H9 (cell line): ENCODE results near the gene LSS. TPM values are rescaled to one million over a fixed set of nuclear protein-coding genes. Genes with fewer than 3 reads are reported as not detected.

ENCODE experiments used
- DNase-seq: peaks from one replicate; pipeline ENCODE4 v3.0.0-alpha.2; 2017
- H2AFZ ChIP-seq: one replicate; pipeline ENCODE4 v1.6.1; 2013; ENCODE audit warnings: mild to moderate bottlenecking, low read length, control low read depth, moderate library complexity
- H2AK5ac ChIP-seq: 2 replicates; pipeline ENCODE4 v1.6.1; 2013; ENCODE audit warnings: low read length, control low read depth, mixed read lengths; ENCODE audit not compliant: insufficient read length
- H2BK120ac ChIP-seq: one replicate; pipeline ENCODE4 v1.6.1; 2013; ENCODE audit warnings: low read depth, mild to moderate bottlenecking, low read length, control low read depth, inconsistent platforms; ENCODE audit not compliant: poor library complexity, severe bottlenecking
- H2BK12ac ChIP-seq: 2 replicates; pipeline ENCODE4 v1.6.1; 2013; ENCODE audit warnings: low read length, control low read depth, mixed read lengths, low read depth; ENCODE audit not compliant: insufficient read length
- H2BK15ac ChIP-seq: 2 replicates; pipeline ENCODE4 v1.6.1; 2013; ENCODE audit warnings: low read depth, low read length, control low read depth
- H2BK20ac ChIP-seq: one replicate; pipeline ENCODE4 v1.6.1; 2013; ENCODE audit warnings: low read depth, mild to moderate bottlenecking, low read length, control low read depth, inconsistent platforms; ENCODE audit not compliant: poor library complexity, severe bottlenecking
- H2BK5ac ChIP-seq: 2 replicates; pipeline ENCODE4 v1.6.1; 2013; ENCODE audit warnings: low read length, control low read depth, mixed read lengths; ENCODE audit not compliant: insufficient read length
- H3K14ac ChIP-seq: 2 replicates; pipeline ENCODE4 v1.6.1; 2013; ENCODE audit warnings: low read length, control low read depth; ENCODE audit not compliant: insufficient read depth
- H3K18ac ChIP-seq: 2 replicates; pipeline ENCODE4 v1.6.1; 2013; ENCODE audit warnings: low read depth, mild to moderate bottlenecking, mixed read lengths, low read length, control low read depth; ENCODE audit not compliant: insufficient read length
- H3K23ac ChIP-seq: 2 replicates; pipeline ENCODE4 v1.6.1; 2013; ENCODE audit warnings: low read length, control low read depth, mixed read lengths, low read depth; ENCODE audit not compliant: insufficient read length
- H3K23me2 ChIP-seq: 2 replicates; pipeline ENCODE4 v1.6.1; 2013; ENCODE audit warnings: low read depth, mild to moderate bottlenecking, mixed read lengths, low read length, control low read depth; ENCODE audit not compliant: insufficient read length, poor library complexity, severe bottlenecking
- H3K27ac ChIP-seq: 2 replicates; pipeline ENCODE4 v1.5.1; 2013; ENCODE audit warnings: low read length, control low read depth, mixed read lengths, low read depth; ENCODE audit not compliant: insufficient read length
- H3K27me3 ChIP-seq: 2 replicates; pipeline ENCODE4 v1.6.1; 2013; ENCODE audit warnings: low read length, control low read depth, inconsistent platforms; ENCODE audit not compliant: insufficient read depth
- H3K4ac ChIP-seq: 2 replicates; pipeline ENCODE4 v1.6.1; 2013; ENCODE audit warnings: low read depth, mild to moderate bottlenecking, control low read depth, inconsistent platforms, low read length, moderate library complexity
- H3K4me1 ChIP-seq: 2 replicates; pipeline ENCODE4 v1.6.1; 2013; ENCODE audit warnings: low read length, control low read depth, inconsistent platforms; ENCODE audit not compliant: insufficient read depth
- H3K4me2 ChIP-seq: 2 replicates; pipeline ENCODE4 v1.6.1; 2013; ENCODE audit warnings: low read length, control low read depth, mixed read lengths; ENCODE audit not compliant: insufficient read length, insufficient read depth
- H3K56ac ChIP-seq: 2 replicates; pipeline ENCODE4 v1.6.1; 2013; ENCODE audit warnings: low read depth, mild to moderate bottlenecking, mixed read lengths, low read length, control low read depth; ENCODE audit not compliant: insufficient read length
- H3K79me1 ChIP-seq: 2 replicates; pipeline ENCODE4 v1.6.1; 2013; ENCODE audit warnings: low read depth, mild to moderate bottlenecking, moderate library complexity, low read length, control low read depth, inconsistent platforms; ENCODE audit not compliant: insufficient read depth, poor library complexity, severe bottlenecking
- H3K79me2 ChIP-seq: 2 replicates; pipeline ENCODE4 v1.6.1; 2013; ENCODE audit warnings: low read length, control low read depth, inconsistent platforms; ENCODE audit not compliant: insufficient read depth
- H3K9ac ChIP-seq: 2 replicates; pipeline ENCODE4 v1.6.1; 2013; ENCODE audit warnings: low read length, control low read depth, mixed read lengths; ENCODE audit not compliant: insufficient read length; ENCODE audit errors: extremely low read depth
- H3K9me3 ChIP-seq: one replicate; pipeline ENCODE4 v1.6.1; 2013; ENCODE audit warnings: low read depth, low read length, inconsistent platforms; ENCODE audit not compliant: control insufficient read depth
- H3T11ph ChIP-seq: one replicate; pipeline ENCODE4 v1.6.1; 2013; ENCODE audit warnings: mild to moderate bottlenecking, low read length, control low read depth, inconsistent platforms
- H4K20me1 ChIP-seq: one replicate; pipeline ENCODE4 v1.6.1; 2013; ENCODE audit not compliant: control insufficient read depth, insufficient read length, insufficient read depth
- H4K5ac ChIP-seq: 2 replicates; pipeline ENCODE4 v1.6.1; 2013; ENCODE audit warnings: low read depth, mild to moderate bottlenecking, mixed read lengths, low read length, control low read depth; ENCODE audit not compliant: insufficient read length
- H4K8ac ChIP-seq: replicated peaks from 2 replicates; pipeline ENCODE4 v1.6.1; 2013; ENCODE audit warnings: low read length, control low read depth, mixed read lengths, low read depth; ENCODE audit not compliant: insufficient read length
- H4K91ac ChIP-seq: 2 replicates; pipeline ENCODE4 v1.6.1; 2013; ENCODE audit warnings: low read depth, mild to moderate bottlenecking, moderate library complexity, mixed read lengths, low read length, control low read depth; ENCODE audit not compliant: insufficient read length
- H3K27ac Mint-ChIP-seq, 3 experiments: 2 replicates in 2 of 3; 3 replicates in 1 of 3; pipeline ENCODE4 v1.8.0; 2020 to 2021; ENCODE audit warnings: mixed read lengths in 3 of 3, mild to moderate bottlenecking in 1 of 3, moderate library complexity in 1 of 3
- H3K27me3 Mint-ChIP-seq: 2 replicates; pipeline ENCODE4 v1.8.0; 2021; ENCODE audit warnings: low read depth, mild to moderate bottlenecking, moderate library complexity, mixed read lengths
- H3K36me3 Mint-ChIP-seq, 3 experiments: 2 replicates in 2 of 3; 3 replicates in 1 of 3; pipeline ENCODE4 v1.8.0; 2020 to 2021; ENCODE audit warnings: low read depth in 3 of 3, mixed read lengths in 3 of 3; ENCODE audit not compliant: insufficient read depth in 1 of 3
- H3K4me1 Mint-ChIP-seq, 2 experiments: 2 replicates each; pipeline ENCODE4 v1.8.0; 2020; ENCODE audit warnings: mixed read lengths in 2 of 2
- H3K4me3 Mint-ChIP-seq, 2 experiments: 2 replicates in 1 of 2; 3 replicates in 1 of 2; pipeline ENCODE4 v1.8.0; 2020 to 2021; ENCODE audit warnings: mild to moderate bottlenecking in 2 of 2, mixed read lengths in 2 of 2, moderate library complexity in 1 of 2
- H3K9me3 Mint-ChIP-seq, 2 experiments: 2 replicates in 1 of 2; 3 replicates in 1 of 2; pipeline ENCODE4 v1.8.0; 2020; ENCODE audit warnings: mild to moderate bottlenecking in 2 of 2, mixed read lengths in 2 of 2, moderate library complexity in 1 of 2
- CTCF ChIP-seq: fragments of 200-600 bp; sonication (generic); conservative IDR thresholded peaks from 3 replicates; pipeline ENCODE4 v1.8.0; 2021; ENCODE audit warnings: antibody characterized with exemption, mild to moderate bottlenecking
- WGBS: extraction: QIAGEN DNeasy Blood & Tissue Kit; methylation state at CpG from one replicate; pipeline ENCODE4 v1.1.7; 2013; ENCODE audit warnings: missing lambda C conversion rate, low lambda C conversion rate, mixed read lengths; ENCODE audit not compliant: insufficient read length; ENCODE audit errors: extremely low coverage; 5-methylcytosine and 5-hydroxymethylcytosine counted together
- total RNA-seq: library from RNA; stranded (reverse); gene quantifications from 2 replicates; pipeline ENCODE4 v1.2.1, GENCODE V29; 2021

LSS gene
- total RNA-seq, 1 experiment from 2014 or later = 69.2 TPM

- H3K9ac ChIP-seq = no peak overlapping the region
- H3K4me1 Mint-ChIP-seq = no peaks in the 10 kb centered on the region
- H3K23ac ChIP-seq = no peak overlapping the region
- H3K9me3 Mint-ChIP-seq = peaks cover 15 to 32% of the 10 kb centered on the region in 2 experiments
- no peaks in the 10 kb centered on the region for H3K4me1 ChIP-seq
- no peak overlapping the region for H3K4me3 Mint-ChIP-seq
- TF ChIP-seq CTCF = no peak
- H3K36me3 Mint-ChIP-seq = peaks cover 25 to 35% (median 25%) of the 10 kb centered on the region in 3 experiments
- no peak overlapping the region for H3K4me2 ChIP-seq
- H3T11ph ChIP-seq = no peak overlapping the region
- no peak overlapping the region for H4K91ac ChIP-seq
- no peaks in the 10 kb centered on the region for H3K9me3 ChIP-seq
- no peaks in the 10 kb centered on the region for H3K79me1 ChIP-seq
- no peak overlapping the region for H2AK5ac ChIP-seq
- no CpG with 5 or more reads among the region's 10 CpGs for WGBS
- H4K8ac ChIP-seq = no peak overlapping the region
- H3K27ac Mint-ChIP-seq = peak overlapping the region in 2 of 3 experiments; percentile 41 to 52; a peak in 3 of 7 replicates
- no peaks in the 10 kb centered on the region for H3K27me3 Mint-ChIP-seq
- no peaks in the 10 kb centered on the region for H3K27me3 ChIP-seq
- no peak overlapping the region for H2BK12ac ChIP-seq
- H3K23me2 ChIP-seq = no peaks in the 10 kb centered on the region
- no peak overlapping the region for H3K14ac ChIP-seq
- no peaks in the 10 kb centered on the region for H4K20me1 ChIP-seq
- no peak overlapping the region for H3K56ac ChIP-seq
- H2BK120ac ChIP-seq = no peak overlapping the region
- no peak overlapping the region for H2BK20ac ChIP-seq
- no peak overlapping the region for H2BK5ac ChIP-seq
- DNase-seq = no peak
- H3K27ac ChIP-seq = no peak overlapping the region
- no peak overlapping the region for H2BK15ac ChIP-seq
- no peak overlapping the region for H3K18ac ChIP-seq
- H3K4ac ChIP-seq = no peak overlapping the region
- no peak overlapping the region for H2AFZ ChIP-seq
- no peak overlapping the region for H4K5ac ChIP-seq
- H3K79me2 ChIP-seq = no peaks in the 10 kb centered on the region
Measured at GRCh38 chr21:46158666-46159300, 69.8 kb downstream of the LSS start.
